Peyer's patch (tissue), 4 donors: ENCODE measurements around the gene CGNL1.

Experiments used
- POLR2A ChIP-seq, 2 donors: fragments of 450-650 bp; IDR thresholded peaks; one replicate each; pipeline ENCODE4 v1.5.1; 2017; ENCODE audit warnings: antibody characterized with exemption in 2 of 2, mild to moderate bottlenecking in 2 of 2, moderate library complexity in 2 of 2
- TF ChIP-seq, protein P1 (sequence below), 6 experiments: fragments of 450-650 bp in 4 of 6; fragments of 200-600 bp in 2 of 6; sonication (generic) in 1 of 6; IDR thresholded peaks; one replicate each; pipeline ENCODE4 v1.5.1; 2017 to 2019; ENCODE audit warnings: antibody characterized with exemption in 6 of 6, mild to moderate bottlenecking in 3 of 6, moderate library complexity in 1 of 6

DNA sequence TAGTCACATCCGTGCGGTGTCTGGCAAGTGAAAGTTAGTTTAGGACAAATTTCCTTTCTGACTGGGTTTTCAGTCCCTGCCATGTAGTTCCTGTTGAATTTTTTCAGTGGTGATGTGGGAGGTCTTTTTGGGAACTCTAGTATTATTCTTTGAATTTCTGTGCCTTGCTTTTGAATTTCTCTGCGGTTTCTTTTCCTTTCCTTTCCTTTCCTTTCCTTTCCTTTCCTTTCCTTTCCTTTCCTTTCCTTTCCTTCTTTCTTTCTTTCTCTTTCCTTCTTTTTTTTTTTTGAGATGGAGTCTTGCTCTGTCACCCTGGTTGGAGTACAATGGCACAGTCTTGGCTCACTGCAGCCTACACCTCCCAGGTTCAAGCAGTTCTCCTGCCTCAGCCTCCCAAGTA, 88.2 kb downstream of the CGNL1 start:
- TF ChIP-seq, protein P1, sequence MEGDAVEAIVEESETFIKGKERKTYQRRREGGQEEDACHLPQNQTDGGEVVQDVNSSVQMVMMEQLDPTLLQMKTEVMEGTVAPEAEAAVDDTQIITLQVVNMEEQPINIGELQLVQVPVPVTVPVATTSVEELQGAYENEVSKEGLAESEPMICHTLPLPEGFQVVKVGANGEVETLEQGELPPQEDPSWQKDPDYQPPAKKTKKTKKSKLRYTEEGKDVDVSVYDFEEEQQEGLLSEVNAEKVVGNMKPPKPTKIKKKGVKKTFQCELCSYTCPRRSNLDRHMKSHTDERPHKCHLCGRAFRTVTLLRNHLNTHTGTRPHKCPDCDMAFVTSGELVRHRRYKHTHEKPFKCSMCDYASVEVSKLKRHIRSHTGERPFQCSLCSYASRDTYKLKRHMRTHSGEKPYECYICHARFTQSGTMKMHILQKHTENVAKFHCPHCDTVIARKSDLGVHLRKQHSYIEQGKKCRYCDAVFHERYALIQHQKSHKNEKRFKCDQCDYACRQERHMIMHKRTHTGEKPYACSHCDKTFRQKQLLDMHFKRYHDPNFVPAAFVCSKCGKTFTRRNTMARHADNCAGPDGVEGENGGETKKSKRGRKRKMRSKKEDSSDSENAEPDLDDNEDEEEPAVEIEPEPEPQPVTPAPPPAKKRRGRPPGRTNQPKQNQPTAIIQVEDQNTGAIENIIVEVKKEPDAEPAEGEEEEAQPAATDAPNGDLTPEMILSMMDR (IDR thresholded peaks at IDR 0.05) = no peak
- no peak for TF ChIP-seq POLR2A (IDR thresholded peaks at IDR 0.05)
